Measurements from ENCODE around the gene UBL3. TPM values are rescaled to one million over a fixed set of nuclear protein-coding genes. Genes with fewer than 3 reads are reported as not detected.

The UBL3 gene
- total RNA-seq, 1 experiment from 2014 or later = 11.1 TPM

GRCh38 chr13:29835280-29836061 is 14.9 kb downstream of the UBL3 start:
- Histone ChIP-seq H3K9me3 (ENCODE audit: control insufficient read depth, insufficient read depth, low read depth, low read length) (no peaks in the 10 kb centered on the region), H3K4me1 (ENCODE audit: control insufficient read depth, insufficient read depth, low read length) (no peaks in the 10 kb centered on the region; the same call in 1 of the 2 replicates), H3K4me3 (ENCODE audit: low read depth in 2 of 2, low read length in 2 of 2) (no peak overlapping the region), H3K27me3 (ENCODE audit: control insufficient read depth, insufficient read depth, low read length) (no peaks in the 10 kb centered on the region), H3K27ac (ENCODE audit: low read length) (no peak overlapping the region), H3K36me3 (ENCODE audit: control insufficient read depth, insufficient read depth, low read length) (no peaks in the 10 kb centered on the region)
- DNase-seq (ENCODE audit: low read depth, low spot score) (no peak), ATAC-seq (no peak)
- intact Hi-C loops (cut with micrococcal nuclease; ENCODE audit: unreplicated experiment) (no loop called here), in situ Hi-C loops (cut with HindIII; ENCODE audit: low pct_unique_long_range_greater_than_20kb, low sequenced_read_pairs) (no loop called here)
- TF ChIP-seq SIN3A (IDR thresholded peaks at IDR 0.05; ENCODE audit: borderline replicate concordance, insufficient read depth, low read depth, low read length) (no peak), TCF7L2 (IDR thresholded peaks at IDR 0.05; ENCODE audit: low read depth, low read length) (no peak), POLR2AphosphoS5 (IDR thresholded peaks at IDR 0.05; ENCODE audit: low read depth, low read length) (no peak)
- TF ChIP-seq, protein P1, sequence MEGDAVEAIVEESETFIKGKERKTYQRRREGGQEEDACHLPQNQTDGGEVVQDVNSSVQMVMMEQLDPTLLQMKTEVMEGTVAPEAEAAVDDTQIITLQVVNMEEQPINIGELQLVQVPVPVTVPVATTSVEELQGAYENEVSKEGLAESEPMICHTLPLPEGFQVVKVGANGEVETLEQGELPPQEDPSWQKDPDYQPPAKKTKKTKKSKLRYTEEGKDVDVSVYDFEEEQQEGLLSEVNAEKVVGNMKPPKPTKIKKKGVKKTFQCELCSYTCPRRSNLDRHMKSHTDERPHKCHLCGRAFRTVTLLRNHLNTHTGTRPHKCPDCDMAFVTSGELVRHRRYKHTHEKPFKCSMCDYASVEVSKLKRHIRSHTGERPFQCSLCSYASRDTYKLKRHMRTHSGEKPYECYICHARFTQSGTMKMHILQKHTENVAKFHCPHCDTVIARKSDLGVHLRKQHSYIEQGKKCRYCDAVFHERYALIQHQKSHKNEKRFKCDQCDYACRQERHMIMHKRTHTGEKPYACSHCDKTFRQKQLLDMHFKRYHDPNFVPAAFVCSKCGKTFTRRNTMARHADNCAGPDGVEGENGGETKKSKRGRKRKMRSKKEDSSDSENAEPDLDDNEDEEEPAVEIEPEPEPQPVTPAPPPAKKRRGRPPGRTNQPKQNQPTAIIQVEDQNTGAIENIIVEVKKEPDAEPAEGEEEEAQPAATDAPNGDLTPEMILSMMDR (IDR thresholded peaks at IDR 0.05) = no peak
- TF ChIP-seq, protein P2, sequence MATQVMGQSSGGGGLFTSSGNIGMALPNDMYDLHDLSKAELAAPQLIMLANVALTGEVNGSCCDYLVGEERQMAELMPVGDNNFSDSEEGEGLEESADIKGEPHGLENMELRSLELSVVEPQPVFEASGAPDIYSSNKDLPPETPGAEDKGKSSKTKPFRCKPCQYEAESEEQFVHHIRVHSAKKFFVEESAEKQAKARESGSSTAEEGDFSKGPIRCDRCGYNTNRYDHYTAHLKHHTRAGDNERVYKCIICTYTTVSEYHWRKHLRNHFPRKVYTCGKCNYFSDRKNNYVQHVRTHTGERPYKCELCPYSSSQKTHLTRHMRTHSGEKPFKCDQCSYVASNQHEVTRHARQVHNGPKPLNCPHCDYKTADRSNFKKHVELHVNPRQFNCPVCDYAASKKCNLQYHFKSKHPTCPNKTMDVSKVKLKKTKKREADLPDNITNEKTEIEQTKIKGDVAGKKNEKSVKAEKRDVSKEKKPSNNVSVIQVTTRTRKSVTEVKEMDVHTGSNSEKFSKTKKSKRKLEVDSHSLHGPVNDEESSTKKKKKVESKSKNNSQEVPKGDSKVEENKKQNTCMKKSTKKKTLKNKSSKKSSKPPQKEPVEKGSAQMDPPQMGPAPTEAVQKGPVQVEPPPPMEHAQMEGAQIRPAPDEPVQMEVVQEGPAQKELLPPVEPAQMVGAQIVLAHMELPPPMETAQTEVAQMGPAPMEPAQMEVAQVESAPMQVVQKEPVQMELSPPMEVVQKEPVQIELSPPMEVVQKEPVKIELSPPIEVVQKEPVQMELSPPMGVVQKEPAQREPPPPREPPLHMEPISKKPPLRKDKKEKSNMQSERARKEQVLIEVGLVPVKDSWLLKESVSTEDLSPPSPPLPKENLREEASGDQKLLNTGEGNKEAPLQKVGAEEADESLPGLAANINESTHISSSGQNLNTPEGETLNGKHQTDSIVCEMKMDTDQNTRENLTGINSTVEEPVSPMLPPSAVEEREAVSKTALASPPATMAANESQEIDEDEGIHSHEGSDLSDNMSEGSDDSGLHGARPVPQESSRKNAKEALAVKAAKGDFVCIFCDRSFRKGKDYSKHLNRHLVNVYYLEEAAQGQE (IDR thresholded peaks at IDR 0.05; ENCODE audit: insufficient read depth in 1 of 2, low read depth in 2 of 2, low read length in 1 of 2) = no peak
- POLR2A ChIA-PET = no interaction called here
- no TSS peak for BruUV-seq (replicated peaks)
- CTCF ChIA-PET = no interaction called here

DNA sequence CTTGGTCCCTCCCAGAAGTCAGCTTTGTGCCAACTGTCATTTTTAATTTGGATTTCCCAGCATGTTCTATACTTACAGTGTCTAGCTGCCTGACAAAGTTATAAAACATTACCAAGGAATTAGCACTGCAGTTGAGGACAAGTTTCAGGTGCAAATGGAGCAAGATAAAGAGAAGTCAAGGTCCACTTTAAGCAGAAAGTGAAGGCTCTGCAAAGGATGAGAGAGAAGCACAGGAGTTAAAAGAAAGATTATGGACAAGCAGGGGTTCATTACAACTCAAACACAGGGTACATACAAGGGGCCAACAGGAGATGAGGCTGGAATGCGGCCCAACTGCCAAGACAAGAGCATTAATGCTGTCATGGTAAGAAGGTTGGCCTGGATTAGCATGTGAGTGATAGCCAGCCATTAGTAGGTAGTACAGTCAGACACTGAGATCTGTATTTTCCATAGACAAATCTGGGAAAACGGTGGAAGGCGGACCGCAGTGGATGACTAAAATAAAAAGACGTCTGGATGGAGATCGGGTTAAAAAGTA is 17.6 kb downstream of the UBL3 start:
- in situ Hi-C loops (cut with HindIII; ENCODE audit: low pct_unique_long_range_greater_than_20kb, low sequenced_read_pairs) = no loop called here
- Histone ChIP-seq H3K4me3 (ENCODE audit: low read depth in 2 of 2, low read length in 2 of 2) (no peak overlapping the region), H3K36me3 (ENCODE audit: control insufficient read depth, insufficient read depth, low read length) (no peaks in the 10 kb centered on the region), H3K9me3 (ENCODE audit: control insufficient read depth, insufficient read depth, low read depth, low read length) (no peaks in the 10 kb centered on the region), H3K4me1 (ENCODE audit: control insufficient read depth, insufficient read depth, low read length) (no peaks in the 10 kb centered on the region), H3K27ac (ENCODE audit: low read length) (no peak overlapping the region), H3K27me3 (ENCODE audit: control insufficient read depth, insufficient read depth, low read length) (no peaks in the 10 kb centered on the region)
- DNase-seq (ENCODE audit: low read depth, low spot score) (no peak), ATAC-seq (no peak)
- no TSS peak for BruUV-seq (replicated peaks)
- POLR2A ChIA-PET = interaction anchor here (0.9 kb wide), 1 partner anchor 325 kb away, joined by 3 read pairs; no protein-coding TSS in a partner anchor
- intact Hi-C loops (cut with micrococcal nuclease; ENCODE audit: unreplicated experiment) = no loop called here
- CTCF ChIA-PET = no interaction called here
- TF ChIP-seq SIN3A (IDR thresholded peaks at IDR 0.05; ENCODE audit: borderline replicate concordance, insufficient read depth, low read depth, low read length) = no peak
- TF ChIP-seq TCF7L2 (IDR thresholded peaks at IDR 0.05; ENCODE audit: low read depth, low read length) = no peak
- TF ChIP-seq, protein P1 (IDR thresholded peaks at IDR 0.05) = no peak
- TF ChIP-seq, protein P2 (IDR thresholded peaks at IDR 0.05; ENCODE audit: insufficient read depth in 1 of 2, low read depth in 2 of 2, low read length in 1 of 2) = no peak
- TF ChIP-seq POLR2AphosphoS5 (IDR thresholded peaks at IDR 0.05; ENCODE audit: low read depth, low read length) = no peak
